HTR-8/SVneo (cell line): Measurements from ENCODE around the gene MCRIP2.
"Not testable (repeated sequence)": the region's sequence is repeated elsewhere in the genome, so short reads cannot be mapped to it uniquely, and the experiment has no call there.

Source experiments
- DNase-seq: peaks from one replicate; pipeline ENCODE4 v3.0.0; 2011; ENCODE audit warnings: low spot score, mixed read lengths; ENCODE audit not compliant: insufficient read length
- FAIRE-seq: peaks from 2 replicates; lab custom pipeline; 2011; peaks lifted over from hg19 to GRCh38; lab: Jason Lieb, UNC

MCRIP2 gene

DNA sequence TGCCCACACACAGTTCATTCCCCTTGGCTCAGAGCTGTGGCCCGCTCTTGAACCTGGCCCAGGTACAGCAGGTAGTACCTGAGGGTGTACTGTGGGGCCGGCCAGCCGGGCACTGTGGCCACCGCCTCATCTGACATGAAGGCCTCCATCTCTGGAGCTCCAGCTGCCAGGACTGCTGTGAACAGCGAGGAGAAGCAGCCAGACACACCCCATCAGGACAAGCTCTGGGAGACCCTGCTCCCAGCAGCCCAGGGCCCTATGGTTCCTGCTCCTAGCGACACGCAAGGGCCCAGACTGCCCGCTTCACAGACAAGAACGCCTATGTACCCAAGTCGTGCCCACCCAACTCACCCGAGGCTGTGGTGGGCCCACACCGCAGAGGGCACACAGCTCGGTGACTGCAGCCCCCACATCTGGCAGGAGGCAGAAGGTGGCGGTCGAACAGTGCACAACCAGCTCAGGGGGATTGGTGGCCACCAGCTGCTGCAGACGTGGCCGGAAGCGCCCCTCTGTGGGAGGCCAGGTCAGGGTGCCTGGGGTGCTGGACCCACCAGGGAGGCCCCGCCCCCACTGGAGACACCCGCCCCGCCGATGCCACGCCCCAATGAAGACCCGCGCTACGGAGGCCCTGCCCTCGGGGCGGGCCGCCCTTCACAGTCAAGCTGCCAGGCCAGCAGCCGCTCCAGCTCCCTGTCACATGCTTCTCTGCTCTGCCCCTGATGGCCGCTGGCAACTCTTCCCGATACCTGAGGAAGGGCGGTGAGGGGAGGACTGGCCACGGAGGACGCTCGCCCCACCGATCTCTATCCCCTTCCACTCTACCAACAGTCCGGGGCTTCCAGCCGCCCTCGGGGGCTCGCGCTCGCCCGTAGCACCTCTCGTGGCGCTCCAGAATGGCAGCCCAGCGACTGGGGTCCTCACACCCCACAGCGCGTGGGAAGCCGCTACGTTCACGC is 37.5 kb downstream of the MCRIP2 start:
- DNase-seq (no peak), FAIRE-seq (peak; percentile 71)

DNA sequence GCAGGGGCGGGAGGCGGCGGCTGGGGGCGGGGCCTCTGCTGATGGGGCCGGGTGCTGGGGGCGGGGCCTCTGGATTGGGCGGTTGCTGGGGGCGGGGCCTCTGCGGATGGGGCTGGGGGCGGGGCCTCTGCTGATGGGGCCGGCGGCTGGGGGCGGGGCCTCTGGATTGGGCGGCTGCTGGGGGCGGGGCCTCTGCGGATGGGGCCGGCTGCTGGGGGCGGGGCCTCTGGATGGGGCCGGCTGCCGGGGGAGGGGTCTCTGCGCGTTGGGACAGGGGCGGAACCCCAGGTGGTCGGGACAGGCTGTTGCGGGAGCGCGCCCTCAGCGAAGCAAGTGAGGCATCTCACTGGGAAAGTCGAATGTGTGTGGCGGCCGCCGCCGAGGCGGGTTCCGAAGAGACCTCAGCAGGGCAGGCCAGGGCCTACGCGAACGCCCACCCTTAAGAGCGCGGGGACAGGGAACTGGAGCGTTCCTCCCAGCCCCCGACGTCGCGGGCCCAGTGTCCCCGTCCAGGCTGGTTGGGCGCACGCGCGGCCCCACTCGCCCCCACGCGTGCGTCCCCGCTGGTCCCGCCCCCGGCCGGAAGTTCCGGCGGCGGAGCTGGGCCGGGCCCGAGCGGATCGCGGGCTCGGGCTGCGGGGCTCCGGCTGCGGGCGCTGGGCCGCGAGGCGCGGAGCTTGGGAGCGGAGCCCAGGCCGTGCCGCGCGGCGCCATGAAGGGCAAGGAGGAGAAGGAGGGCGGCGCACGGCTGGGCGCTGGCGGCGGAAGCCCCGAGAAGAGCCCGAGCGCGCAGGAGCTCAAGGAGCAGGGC is 38.4 kb downstream of the MCRIP2 start, which contains the start of gene STUB1:
Gene STUB1 (plus strand): TSS at position 597 of the 811 bp plus-strand sequence. CDS start 116 bp downstream, at position 713.
- DNase-seq (peak; percentile 79), FAIRE-seq (peak; percentile 81)

GRCh38 chr16:680625-680945 is 39.0 kb downstream of the MCRIP2 start:
- DNase-seq (no peak), FAIRE-seq (no peak)

DNA sequence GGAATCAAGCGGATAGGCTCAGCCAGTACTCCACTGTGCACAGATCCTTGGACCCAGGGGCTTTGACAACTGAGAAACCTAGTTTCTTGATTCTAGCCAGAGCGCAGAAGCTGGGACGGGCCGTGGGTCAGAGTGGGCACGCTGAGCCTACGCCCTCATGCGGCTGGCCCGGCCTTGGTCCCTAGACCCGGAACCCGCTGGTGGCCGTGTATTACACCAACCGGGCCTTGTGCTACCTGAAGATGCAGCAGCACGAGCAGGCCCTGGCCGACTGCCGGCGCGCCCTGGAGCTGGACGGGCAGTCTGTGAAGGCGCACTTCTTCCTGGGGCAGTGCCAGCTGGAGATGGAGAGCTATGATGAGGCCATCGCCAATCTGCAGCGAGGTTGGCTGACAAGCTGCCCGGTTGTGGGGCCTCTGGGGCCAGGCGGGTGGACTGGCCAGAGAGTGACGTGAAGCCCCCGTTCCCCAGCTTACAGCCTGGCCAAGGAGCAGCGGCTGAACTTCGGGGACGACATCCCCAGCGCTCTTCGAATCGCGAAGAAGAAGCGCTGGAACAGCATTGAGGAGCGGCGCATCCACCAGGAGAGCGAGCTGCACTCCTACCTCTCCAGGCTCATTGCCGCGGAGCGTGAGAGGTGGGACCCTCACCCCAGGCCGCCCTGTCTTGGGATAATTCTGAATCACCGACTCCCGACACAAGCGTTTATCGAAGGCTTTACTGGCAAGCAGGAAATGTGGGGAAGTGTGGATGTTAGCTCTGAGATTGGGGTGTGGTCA is 39.5 kb downstream of the MCRIP2 start:
- FAIRE-seq: no peak
- no peak for DNase-seq

DNA sequence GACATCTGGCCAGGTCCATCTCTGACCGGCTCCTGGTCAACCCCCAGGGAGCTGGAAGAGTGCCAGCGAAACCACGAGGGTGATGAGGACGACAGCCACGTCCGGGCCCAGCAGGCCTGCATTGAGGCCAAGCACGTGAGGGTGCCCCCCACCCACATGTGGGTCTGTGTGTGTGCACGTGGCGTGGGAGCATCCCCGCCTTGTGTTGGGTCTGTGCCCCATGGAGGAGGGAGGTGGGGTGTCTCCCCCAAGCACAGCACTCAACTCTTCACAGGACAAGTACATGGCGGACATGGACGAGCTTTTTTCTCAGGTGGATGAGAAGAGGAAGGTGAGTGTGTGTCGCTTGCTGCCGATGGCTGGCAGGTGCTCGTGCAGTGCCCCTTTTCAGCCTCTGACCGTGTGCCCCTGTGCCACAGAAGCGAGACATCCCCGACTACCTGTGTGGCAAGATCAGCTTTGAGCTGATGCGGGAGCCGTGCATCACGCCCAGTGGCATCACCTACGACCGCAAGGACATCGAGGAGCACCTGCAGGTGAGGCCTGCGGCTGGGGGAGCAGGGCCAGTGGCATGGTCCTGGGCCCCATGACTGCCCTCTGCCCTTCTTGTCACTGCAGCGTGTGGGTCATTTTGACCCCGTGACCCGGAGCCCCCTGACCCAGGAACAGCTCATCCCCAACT is 40.3 kb downstream of the MCRIP2 start:
- DNase-seq: no peak
- no peak for FAIRE-seq

DNA sequence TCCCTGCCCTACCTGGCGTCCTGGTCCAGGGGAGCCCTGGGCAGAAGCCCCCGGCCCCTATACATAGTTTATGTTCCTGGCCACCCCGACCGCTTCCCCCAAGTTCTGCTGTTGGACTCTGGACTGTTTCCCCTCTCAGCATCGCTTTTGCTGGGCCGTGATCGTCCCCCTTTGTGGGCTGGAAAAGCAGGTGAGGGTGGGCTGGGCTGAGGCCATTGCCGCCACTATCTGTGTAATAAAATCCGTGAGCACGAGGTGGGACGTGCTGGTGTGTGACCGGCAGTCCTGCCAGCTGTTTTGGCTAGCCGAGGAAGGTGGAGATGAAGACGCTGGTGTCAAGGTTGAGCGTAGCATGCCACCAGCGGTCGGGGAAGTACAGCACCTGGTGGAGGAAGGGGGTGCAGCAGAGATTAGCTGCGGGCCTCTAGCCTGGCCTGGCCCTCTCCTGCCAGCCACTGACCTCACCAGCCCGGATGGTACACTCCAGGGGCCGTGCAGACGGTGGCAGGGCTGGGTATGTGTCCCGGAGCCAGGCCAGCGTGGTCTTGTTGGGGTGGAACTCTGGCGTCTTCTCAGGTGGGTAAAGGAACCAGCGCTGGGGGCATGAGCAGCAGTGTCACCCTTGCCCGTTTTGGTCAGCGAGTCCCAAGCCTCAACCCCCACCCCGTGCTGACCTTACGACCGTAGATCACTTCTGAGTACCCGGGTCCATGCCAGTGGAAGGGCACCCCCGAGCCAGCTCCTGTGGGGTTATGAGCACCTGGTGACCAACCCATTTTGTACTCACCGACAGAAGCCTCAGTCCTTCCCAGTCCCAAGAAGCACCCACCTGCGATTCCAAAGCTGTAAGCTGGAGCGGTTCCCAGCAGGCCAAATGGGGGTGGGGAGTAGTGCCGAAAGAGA is 41.1 kb downstream of the MCRIP2 start:
- DNase-seq (no peak), FAIRE-seq (peak; percentile 62)

DNA sequence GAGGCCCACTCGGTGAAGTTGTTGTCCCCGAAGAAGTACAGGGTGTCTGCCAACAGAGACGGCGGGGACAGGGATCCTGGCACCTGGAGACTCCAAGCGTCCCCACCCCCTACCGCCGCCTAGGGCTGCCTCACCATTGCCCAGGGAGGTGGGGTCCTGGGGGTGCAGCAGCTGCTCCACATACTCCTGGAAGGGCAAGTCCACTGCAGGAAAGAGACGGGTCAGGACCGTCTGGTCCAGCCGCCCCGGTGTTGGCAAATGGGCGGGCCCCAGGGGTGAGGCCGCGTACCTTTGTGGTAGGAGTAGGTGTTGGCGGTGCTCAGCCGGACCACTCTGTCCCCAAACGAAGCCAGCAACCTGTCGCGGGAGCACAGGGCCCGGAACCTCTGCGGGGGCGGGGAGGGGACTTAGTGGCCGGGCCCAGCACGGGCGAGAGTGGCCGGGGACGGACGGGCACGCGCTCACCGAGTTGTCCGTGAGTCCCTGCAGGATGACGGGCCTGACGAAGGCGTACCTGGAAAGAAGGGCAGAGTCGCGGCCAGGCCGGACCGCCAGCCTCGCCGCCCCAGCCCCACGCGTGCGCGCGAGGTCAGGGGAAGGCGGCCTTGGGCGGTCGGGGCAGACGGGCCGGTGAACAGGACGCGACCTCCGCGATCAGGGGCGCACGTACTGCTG is 41.9 kb downstream of the MCRIP2 start:
- DNase-seq (no peak), FAIRE-seq (peak; percentile 44)

DNA sequence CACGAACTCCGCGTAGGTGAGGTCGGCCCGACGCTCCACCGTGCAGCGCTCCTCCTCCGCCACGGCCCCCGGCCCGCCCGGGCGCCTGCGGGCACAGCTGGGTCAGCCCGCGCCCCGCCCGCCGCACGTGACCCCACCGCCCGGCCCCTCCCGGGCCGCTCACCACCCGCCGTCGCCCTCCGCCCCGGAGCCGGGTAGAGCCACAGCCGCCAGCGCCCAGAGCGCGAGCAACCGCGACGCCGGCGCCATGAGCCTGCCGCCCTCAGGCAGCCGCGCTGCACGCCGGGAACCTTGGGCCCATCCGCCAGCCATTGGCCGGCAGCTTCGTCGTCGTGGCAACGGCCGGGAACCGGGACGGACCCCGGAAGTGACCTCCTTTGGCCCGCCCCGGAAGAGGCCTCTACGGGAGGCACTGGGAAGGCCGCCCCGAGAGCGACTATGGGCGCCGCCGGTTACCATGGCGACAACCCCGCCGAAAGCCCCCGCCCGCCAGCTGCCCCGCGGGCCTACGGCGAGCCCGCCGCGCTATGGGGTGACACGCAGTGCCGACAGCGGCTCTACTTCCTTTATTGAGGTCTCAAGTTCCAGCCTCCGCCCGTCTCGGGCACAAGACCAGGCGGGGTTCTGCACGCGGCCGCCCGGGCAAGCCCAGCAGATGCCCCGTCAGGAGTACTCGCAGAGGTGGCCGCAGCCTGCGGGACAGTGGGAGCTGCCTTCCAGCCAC is 42.6 kb downstream of the MCRIP2 start, which contains the start of gene JMJD8:
Gene JMJD8 (minus strand): TSS at position 264 of the 724 bp plus-strand sequence. CDS start 15 bp downstream, at position 249.
- DNase-seq: peak; percentile 90
- peak; percentile 85 for FAIRE-seq

GRCh38 chr16:684961-685696 is 43.5 kb downstream of the MCRIP2 start:
- no peak for DNase-seq
- FAIRE-seq: no peak

DNA sequence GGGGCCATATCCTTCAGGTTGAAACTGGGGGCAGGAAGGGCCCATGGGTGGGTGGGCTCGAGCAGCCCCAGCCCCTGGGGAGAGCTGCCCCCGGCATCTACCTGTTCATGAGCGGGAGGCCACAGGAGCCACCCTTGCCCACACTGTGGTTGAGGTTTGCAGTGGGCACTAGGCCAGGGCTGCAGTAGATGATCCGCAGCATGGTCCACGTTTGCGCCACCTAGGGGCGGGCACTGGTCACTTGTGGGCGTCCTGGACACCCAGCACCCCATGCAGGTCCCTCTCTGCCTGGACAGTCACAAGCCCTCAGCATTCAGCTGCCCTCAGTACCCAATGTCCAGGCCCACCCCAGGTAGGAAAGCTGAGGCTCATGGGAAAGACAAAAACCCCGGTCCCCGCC is 44.3 kb downstream of the MCRIP2 start:
- no peak for FAIRE-seq
- no peak for DNase-seq

GRCh38 chr16:686459-687260 is 45.0 kb downstream of the MCRIP2 start:
- DNase-seq (no peak), FAIRE-seq (no peak)

DNA sequence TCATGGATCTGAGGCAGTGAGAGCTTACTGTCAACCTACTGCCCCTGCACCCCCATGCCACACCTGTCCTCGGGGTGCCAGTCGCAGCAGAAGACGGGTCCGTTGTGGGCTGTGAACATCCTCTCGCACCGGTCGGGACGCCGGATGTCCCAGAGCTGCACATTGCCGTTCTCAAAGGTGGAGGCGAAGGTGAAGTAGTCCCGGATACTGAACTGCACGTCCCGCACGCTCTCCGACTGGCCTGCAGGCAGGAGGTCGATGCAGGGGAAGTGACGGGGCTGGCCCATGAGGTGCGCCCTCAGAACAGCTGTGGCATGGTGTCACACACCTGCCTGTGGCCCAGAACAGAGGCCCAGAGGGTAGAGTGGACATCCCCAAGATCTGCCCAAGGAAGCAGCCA is 45.9 kb downstream of the MCRIP2 start:
- no peak for FAIRE-seq
- no peak for DNase-seq

GRCh38 chr16:689175-689897 is 47.7 kb downstream of the MCRIP2 start:
- no peak for FAIRE-seq
- no peak for DNase-seq

GRCh38 chr16:691242-691641 is 49.6 kb downstream of the MCRIP2 start:
- DNase-seq, FAIRE-seq: not testable (repeated sequence)

DNA sequence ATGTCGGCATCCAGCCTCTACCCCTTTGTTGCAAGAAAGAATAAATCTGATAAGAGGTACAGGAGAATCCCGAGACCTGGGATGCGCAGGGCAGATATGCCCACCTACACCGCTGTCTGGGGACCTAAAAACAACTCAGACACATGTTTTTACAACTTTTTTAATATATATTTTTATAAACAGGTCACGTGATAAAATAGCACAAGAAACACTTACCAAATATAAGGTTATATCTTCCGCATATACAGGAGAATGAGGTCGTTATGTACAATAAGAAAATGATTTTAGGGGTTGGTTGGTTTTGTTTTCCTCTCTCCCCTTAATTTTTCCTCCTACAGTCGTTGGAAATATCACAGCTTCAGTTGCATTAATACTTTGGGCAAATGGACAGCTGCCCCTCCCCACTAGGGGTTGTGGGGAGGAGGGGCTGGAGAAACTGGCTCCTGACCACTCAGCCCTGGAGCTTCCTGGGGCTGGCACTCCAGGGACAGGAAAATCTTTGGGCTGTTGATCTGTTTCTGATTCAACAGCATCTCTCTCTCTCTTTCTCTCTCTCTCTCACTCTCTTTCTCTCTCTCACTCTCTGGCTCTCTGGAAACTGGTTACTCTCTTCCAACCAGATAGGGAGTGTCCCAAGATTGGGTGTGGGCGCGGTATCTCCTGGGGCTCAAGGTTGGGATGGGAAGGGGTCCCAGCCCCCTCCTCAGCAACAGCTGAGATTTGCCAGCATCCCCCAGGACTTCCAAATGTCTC is 50.9 kb downstream of the MCRIP2 start:
- FAIRE-seq: no peak
- no peak for DNase-seq
